Fibroblast of mammary gland (primary cell): ENCODE data around the gene CCDC92.

Experiments used
- DNase-seq: peaks from one replicate; pipeline ENCODE4 v3.0.0-alpha.2; 2010; ENCODE audit warnings: low read depth
- H3K4me3 ChIP-seq: 2 replicates; pipeline ENCODE4 v1.5.1; 2011; ENCODE audit warnings: low read depth, mild to moderate bottlenecking, low read length, moderate library complexity; ENCODE audit not compliant: control insufficient read depth
- TF ChIP-seq, protein P1 (sequence below): conservative IDR thresholded peaks from 2 replicates; pipeline ENCODE4 v1.5.1; 2011; ENCODE audit warnings: low read depth, low read length, inconsistent platforms; ENCODE audit not compliant: control insufficient read depth, insufficient read depth

The CCDC92 gene

DNA sequence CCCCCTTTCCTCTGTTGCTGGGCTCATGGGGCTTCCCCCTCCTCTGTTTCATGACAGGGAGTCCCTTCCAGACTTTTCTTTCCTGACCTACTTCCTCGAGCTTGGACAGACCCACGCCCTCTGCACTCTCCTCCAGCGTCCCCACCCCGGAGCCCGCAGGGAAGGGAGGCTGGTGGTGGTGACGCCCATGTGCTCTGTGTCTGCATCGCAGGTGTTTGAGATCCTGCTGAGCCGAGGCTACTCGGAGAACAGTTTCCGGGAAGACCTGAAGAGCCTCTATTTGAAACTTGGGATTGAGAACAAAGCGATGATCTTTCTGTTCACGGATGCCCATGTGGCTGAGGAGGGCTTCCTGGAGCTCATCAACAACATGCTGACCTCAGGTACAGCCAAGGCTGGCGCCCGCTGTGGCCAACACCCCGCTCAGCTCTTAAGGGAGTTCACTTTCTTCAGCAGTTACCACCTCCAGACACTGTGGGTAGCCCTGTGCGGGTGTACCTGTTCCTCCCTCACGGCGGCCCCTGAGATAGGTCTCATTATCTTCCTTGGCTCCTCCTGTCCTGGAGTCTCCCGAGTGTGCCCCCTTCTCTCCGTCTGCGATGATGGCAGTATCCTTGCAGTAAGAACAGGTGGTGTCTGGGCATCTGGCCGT is 85.6 kb downstream of the CCDC92 start:
- TF ChIP-seq, protein P1, sequence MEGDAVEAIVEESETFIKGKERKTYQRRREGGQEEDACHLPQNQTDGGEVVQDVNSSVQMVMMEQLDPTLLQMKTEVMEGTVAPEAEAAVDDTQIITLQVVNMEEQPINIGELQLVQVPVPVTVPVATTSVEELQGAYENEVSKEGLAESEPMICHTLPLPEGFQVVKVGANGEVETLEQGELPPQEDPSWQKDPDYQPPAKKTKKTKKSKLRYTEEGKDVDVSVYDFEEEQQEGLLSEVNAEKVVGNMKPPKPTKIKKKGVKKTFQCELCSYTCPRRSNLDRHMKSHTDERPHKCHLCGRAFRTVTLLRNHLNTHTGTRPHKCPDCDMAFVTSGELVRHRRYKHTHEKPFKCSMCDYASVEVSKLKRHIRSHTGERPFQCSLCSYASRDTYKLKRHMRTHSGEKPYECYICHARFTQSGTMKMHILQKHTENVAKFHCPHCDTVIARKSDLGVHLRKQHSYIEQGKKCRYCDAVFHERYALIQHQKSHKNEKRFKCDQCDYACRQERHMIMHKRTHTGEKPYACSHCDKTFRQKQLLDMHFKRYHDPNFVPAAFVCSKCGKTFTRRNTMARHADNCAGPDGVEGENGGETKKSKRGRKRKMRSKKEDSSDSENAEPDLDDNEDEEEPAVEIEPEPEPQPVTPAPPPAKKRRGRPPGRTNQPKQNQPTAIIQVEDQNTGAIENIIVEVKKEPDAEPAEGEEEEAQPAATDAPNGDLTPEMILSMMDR, result no peak
- DNase-seq, result no peak
- H3K4me3 ChIP-seq, result no peak overlapping the region

GRCh38 chr12:123886258-123886657 is 86.4 kb downstream of the CCDC92 start:
- TF ChIP-seq, protein P1, result no peak
- no peak overlapping the region for H3K4me3 ChIP-seq
- no peak for DNase-seq
